LNCAP (cell line): ENCODE results near the gene NPDC1.

Experiments used
- CTCF ChIP-seq: fragments of 450-650 bp; IDR thresholded peaks from 2 replicates; pipeline ENCODE4 v1.5.1; 2017; ENCODE audit warnings: mild to moderate bottlenecking

Gene NPDC1

GRCh38 chr9:137070906-137071275 lies 24.9 kb upstream of the NPDC1 start:
- TF ChIP-seq CTCF: no peak

GRCh38 chr9:137070201-137070905 lies 24.4 kb upstream of the NPDC1 start, which contains the start of gene SAPCD2:
TSS of gene SAPCD2 (minus strand) at chr9:137070557. CDS start at chr9:137070460, 97 bp downstream.
- TF ChIP-seq CTCF: no peak

DNA sequence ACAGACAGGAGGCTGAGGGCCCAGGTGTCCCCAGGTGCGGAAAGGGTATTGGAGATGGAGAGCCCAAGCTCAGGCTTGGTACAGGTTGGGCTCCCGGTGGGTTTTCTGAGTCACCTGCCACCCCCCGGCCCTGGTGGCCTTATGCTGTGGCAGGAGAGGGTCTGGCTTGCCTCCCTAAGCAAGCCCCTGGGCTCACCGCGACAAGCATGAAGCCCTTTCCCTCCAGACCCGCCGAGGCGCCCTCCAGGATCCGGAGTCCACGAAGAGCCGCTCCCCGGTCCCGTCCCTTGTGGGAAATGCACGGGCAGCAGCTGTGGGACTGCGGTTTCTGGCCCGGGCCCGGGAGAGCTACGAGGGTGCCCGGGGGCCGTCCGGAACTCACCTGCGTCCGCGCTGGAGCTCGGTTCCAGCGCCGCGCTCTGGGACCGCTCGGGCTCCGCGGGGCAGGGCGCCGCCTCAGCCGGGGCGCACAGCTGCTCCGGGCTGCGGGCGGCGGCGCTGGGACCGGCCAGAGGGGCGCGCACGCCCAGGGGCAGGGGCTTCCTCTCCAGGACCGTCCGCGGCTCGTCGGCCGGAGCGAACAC lies 23.6 kb upstream of the NPDC1 start:
- no peak; the same call in 1 of the 2 replicates for TF ChIP-seq CTCF

DNA sequence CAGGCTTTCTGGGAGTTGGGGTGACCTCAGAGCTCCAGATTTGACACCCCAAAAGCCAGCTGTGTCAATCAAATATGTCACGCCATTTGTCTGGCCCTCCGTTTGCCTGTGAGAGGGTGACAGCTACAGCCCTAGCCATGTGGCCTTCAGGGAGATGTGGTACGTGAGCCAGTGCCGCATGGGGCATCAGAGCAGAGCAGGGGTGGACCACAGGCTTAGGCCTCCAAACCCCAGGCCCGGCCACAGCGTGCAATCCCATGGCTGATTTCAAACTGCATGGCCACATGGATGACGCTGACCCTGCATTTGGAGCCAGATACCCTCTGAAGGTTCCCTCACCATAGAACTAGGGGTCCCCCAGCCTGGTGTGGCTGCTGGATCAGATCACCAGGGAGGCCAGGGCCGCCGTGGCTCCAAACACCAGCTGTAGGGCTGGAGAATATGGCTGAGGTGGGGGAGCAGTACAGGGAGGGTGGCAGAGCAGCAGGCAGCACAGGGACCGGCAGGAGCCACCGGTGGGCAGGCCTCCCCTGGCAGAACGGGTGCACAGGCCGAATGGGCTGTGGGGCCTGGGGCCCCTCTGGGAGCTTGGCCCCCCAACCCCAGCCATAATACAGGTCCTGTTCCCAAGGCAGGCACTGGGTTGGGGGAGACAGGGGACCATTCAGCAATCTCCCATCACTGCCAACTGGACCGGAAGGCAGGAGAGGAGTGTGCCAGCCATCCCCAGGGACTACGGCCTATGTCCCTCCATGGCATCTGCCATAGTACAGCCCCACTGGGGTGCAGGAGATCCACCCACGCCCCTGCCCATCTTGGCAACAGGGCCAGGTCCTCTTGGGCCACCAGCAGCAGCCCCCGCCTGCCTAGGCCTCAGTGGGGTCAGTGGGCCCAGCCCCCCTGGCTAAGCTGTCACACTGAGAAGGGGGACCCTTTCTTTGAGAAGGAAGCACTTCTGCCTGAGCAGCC lies 22.8 kb upstream of the NPDC1 start:
- TF ChIP-seq CTCF: no peak

DNA sequence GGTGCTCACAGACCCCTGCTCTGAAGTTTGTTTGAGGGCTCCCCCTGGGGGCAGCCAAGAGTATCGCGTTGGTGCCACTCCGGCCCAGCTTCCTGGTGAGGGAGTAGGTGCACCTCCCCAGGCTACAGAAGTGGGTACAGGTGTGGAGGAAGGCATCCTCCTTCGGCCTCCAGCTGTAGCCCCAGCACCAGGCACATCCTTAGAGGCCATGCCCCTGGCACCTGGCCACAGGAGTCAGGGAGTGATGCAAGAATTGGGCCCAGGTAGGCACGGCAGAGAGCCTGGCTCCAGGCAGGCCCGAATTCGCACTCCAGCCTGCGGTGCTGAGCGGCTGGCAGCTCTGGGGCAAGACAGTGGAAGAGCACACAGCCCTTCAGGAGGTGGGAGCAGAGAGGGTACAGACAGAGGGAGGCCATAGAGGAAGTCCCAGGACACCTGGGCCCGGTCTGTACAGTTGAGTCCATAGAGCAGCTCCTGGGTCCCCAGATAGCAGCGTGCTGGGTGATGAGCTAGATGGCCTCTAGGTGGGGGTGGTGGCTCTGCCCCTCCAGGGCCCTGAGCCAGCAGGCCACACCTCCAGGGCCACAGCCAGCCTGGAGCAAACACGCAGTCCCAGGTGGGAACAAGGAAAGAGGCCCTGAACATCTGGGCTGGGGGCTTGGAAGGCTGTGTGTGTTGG lies 22.0 kb upstream of the NPDC1 start:
- TF ChIP-seq CTCF: peak; percentile 82

DNA sequence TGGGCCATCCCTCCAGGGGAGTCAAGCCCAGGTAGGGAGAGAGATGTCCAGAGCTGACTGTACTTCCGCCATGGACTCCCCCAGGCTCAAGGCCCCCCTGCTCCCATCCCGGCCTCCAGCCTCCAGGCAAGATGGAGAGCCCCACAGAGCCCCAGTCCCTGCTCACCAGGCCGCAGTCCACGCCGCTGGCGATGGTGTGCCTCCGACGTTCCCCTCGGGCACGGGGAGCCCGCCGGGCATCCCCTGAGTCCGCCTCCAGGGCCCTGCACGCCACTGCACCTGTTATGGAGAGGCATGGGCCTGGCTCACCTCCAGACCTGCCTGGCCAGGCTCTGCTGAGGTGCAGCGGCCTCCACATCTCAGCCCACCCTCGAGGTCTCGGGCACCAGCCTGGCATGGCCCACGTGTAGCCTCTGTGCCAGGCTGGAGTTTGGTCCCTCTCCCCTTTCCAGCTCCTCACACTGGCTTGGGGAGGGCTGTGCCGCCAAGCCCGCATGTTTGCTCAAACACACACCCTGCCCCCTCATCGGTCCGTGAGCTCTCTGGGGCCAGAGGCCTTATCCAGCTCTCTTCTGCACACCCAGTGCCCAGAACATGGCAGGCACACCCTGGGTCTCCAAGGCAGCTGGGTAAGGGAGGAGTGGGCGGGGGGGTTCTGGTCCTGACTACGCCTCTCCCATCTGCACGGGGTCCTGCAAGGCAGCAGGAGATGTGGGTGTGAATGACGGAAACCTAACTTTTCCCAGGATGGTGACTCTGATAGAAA lies 20.3 kb upstream of the NPDC1 start:
- TF ChIP-seq CTCF: no peak
